GM18909 (cell line): Measurements from ENCODE around the gene CD59.
"Not testable (repeated sequence)": the region's sequence is repeated elsewhere in the genome, so short reads cannot be mapped to it uniquely, and the experiment has no call there.

Experiments used
- ATAC-seq: cut with Tn5 transposase; IDR thresholded peaks from one replicate; pipeline ENCODE4 v1.9.1; 2021; ENCODE audit warnings: mild to moderate bottlenecking; ENCODE audit not compliant: unreplicated experiment, poor library complexity

The CD59 gene

DNA sequence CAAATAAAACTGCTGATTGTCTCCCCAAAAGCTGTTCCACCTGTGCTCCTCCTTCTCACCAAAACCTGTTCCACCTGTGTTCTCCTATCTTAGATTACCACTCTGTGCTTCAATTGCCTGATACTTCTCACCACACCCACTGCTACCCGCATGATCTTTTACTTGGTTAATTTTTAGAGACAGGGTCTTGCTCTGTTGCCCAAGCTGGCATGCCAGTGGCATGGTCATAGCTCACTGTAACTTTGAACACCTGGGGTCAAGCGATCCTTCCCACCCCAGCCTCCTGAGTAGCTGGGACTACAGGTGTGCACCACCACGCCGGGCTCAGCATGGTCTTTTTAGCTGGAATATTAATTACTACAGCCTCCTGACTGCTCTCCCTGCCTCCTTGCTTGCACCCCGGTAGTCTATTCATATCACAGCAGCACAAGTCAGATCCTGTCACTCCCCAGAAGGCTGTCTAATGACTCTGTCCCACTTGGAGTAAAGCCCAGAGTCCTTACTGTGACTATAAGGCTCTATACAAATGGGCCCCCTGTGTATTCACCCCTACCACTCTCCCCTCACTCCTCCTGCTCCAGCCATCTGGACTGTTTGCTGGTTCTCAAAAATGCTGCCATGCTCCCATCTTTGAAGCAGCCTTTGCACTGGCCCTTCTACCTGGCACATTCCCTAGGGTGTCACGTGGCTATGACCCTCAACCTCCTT lies 39.1 kb downstream of the CD59 start:
- no peak for ATAC-seq

DNA sequence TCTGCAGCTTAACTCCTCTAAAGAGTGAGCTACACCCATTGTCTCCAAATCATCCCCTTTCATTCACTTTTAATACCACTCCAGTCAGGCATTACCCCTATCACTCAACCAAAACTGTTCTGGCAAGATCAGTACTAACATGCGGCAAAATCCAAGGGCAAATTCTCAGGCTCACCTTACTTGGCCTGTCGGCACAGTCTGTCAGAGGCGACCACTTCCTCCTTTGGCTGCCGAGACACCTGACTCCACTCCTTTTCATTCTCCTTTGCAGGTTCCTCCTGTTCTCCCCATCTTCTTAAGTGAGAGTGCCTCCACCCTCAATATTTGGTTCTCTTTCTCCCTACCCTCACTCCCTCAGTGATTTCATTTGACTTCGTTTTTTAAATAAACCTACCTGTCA lies 39.8 kb downstream of the CD59 start:
- no peak for ATAC-seq

DNA sequence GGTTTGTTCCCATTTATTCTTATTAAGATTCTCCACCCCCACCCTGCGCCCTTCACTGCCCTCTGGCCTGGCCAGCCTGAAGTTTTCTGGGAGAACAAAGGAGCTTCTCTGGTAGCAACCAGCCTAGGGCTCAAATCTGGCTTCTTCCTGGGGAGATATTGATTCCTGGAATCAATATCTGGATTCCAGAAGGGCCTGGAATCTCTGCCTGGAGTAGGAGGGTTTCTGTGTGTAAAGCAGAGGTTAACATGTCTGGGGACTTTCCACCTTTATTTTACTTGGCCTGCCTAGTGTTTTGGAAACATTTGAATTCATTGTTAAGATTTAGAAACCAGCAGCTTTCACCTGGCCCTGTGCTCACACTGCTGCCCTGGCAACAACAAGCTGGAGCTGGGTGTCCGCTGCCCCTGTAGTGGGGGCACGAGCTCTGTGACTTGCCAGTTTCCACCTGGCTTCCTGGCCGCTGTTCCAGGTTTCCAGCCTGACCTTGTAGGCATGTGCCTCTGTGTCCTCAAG lies 41.1 kb downstream of the CD59 start:
- no peak for ATAC-seq

DNA sequence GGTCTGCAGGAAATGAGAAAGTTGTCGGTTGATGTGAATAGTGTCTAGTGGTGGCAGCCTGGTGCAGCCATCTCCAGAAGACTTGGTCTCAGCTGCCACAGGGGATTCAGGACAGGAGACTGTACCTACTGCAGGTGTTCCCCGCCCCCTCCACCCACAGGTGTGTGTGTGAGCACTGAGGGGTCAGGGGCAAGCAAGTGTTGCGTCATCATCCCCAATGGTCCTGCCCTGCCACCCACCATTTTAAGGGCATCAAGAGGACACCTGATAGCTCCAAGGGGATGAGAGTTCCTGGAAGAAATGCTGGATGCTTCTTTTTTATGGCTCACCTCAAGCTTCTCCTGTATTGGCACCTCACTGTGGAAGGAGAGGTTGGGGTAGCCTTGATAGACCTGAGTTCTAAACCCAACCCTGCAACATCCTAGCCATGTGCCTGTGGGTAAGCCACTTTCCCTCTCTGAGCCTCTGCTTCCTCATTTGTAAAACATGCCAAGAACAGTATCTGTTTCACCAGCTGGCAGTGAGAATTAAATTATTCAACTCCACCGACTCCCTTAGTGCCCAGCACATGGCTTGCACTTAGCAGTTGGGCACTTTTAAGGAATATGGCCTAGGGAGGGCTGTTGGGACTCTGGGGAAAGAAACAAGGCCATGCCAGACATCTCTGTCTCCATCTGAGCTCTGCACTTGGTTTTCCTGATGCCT lies 41.7 kb downstream of the CD59 start:
- ATAC-seq, result no peak

DNA sequence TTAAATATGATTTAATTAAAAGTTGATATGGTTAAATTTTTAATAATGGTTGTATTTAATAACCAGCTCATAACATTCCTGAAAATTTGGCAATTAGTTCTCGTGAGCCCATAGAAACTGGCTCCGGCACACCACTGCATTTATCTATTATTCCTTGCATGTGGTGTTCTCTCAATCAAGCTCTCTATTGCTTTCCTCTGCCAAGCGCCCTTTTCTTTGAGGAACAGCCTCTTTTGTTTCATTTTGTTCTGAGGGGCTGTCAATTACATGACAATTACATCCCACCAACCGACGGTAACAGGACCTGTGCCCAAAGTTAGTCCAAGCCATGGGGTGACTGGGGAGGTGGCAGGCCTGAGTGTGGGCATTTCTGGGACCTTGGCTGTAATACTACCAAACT lies 43.7 kb downstream of the CD59 start:
- ATAC-seq, result no peak

DNA sequence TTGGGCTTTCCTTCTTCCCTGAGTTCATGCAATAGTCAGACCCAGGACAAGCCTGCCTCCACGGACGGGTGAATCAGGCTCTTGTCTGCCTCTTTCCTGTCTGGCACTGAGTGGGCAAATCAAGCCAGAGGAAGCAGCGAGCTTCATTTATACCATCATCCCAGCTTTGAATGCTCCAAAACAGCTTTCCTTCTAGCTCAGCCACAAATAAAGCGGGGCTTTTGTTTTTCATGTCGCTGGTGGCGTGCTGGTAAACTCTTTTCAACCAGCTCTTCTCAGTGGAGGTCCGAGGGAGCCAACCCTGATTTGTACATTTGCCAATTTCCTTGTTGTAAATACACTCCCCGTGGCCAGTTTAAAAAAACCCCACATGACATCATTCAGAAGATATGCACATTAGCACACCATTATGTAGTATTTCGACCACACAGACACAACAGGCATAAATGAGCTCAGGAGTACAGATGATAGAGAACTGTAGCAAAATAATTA lies 44.2 kb downstream of the CD59 start:
- no peak for ATAC-seq

DNA sequence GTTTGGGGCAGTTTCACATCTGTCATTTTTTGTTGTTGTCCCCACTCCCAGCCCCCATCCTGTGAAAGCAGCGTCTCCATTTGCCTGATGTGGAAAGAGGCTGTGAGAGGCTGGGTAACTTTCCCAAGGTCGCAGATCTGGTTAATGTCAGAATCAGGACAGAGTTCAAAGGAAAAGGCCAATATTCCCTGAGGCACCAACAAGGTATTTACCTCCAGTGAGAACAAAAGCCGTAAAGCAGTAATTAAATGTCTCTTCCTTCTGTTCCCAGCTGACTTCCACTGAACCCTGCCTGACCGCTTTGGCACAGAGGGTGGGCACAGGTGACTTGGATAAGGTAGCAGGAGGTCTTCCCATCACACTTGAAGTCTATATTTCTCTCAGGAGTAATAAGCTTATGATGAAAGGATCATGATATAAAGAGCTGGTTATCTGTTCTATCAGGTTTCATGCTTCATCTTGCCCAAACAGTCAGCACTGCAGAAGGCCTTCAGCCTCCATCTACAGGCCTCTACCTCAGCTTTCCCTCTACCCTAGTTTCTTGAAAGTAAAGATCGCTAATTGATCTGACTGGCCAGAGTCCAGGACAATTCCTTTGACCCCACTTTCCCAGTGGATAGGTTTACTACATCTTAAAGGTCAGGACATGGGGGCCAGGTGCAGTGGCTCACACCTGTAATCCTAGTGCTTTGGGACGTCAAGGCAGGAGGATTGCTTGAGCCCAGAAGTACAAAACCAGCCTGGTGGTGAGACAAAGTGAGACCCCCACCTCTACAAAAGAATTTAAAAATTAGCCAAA lies 45.0 kb downstream of the CD59 start:
- ATAC-seq, result no peak

DNA sequence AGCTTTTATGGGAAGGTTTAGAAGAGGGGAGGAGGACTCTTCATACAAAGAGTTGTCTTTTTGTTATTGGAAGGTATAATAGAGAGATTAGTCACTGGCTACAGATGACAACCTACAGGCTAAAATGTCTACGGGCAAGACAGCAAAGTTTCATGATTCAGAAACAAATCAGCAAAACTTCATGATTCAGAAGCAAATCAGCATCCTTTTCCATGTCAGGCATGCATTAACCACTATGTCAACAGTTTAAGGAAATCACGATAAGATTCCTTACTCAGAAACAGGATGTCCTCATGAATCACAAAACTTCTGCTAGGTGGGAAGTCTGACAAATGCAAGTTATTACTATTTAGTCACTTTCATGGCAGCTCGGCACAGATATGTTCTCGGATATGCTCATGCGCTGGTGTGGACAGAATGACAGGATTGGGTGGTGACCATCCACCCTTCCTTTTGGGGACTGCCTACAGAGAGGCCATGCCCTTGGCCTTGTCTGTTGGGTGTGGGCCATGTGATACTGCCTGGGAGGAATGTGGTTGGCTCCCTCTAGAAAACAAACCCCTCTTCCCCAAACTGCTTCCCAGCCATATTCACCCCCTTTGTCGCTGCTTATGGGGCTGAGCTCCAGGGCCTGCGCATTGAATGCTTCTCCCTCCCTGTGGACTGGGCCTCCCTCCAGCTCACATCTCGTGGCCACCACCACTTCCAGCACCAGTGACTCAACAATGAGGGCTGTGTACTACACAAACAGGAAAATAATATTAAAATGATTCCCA lies 45.7 kb downstream of the CD59 start:
- ATAC-seq, result no peak

DNA sequence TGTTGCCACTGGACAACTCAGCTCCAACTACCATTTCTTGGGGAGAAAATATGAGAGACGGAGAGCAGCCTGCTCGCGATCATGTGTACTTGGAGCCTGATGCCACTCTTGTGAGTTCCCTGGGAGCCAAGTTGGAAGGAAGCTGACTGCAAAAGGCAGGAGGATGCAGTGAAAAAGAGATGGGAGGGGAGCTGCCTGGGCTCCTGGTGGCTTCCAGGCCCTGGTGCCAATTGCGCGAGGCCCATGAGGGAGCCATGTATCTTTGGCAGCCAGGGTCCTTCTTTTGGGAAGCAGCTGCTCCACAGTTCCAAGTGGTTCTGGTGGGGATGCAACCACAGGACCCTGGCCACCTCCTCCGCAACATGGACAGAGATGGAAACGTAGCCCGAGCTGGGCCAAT lies 46.7 kb downstream of the CD59 start:
- ATAC-seq, result no peak

DNA sequence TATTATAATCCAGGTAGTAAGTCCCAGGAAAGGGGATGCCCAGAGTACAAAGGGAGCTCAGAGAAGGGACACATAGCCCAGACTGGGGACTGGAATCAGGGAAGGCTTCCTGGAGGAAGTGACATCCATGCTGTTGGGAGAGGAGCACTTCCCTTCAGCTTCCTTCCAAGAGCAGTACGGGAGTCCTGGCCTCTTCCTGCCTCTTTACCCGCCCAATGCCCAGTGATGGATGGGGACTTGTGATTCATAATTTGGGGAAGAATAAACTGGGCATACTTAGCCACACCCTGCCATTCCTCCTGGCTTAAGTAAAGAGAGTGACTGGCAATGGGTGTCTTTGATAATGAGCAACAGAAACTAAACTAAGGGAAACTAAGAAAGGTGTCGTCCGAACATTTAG lies 47.1 kb downstream of the CD59 start:
- no peak for ATAC-seq

DNA sequence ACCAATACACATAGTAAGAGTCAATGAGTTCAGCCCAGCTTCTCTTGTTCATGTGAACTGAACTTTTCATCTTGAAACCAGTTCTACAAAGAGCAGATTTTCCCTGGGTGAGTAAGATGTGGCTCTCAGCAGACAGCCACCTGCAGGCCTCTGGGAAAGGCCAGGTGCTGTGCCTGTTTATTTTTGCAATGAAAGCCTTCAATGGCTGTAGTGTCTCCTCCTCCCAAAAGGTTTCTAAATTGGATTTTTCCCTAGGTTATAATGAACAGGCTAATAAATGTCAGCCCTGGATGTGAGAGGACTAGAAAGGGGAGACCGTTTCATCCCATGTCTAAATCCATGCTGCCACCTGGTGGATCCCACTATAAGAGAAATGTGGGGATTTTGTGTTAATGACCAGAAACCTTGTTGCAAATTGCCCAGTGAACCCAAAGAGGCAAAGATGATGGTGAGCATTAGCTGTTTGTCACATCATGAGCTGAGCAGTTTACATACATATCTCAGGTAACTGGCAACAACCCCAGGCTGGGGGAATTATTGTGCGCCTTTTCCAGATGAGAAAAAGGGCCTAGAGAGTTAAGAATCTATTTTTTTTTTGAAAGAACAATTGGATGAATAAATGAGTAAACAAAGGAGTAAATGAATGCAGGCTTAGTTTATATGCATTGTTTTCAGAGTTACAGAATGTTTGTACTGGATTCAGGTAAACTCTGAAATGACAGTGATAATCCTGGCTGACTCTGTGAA lies 48.3 kb downstream of the CD59 start:
- ATAC-seq, result no peak

DNA sequence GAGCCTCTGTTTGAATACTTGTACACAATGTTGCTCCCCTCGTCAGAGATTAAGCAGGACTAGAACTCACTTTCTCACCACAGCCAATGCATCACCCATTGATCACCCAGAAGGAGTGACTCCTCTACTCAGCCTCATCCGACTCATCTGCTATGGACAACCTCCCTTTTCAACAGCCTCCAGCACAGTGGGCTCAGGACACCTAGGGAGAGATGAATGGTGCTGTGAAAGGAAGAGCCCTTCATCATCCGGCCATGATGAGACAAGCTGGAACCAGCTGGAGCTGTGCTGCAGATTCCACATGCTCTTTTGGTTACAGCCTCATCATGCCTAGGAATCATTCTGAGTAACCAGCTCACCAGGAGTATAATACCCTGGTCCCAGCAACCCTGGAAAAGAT lies 51.1 kb downstream of the CD59 start:
- ATAC-seq, result no peak

DNA sequence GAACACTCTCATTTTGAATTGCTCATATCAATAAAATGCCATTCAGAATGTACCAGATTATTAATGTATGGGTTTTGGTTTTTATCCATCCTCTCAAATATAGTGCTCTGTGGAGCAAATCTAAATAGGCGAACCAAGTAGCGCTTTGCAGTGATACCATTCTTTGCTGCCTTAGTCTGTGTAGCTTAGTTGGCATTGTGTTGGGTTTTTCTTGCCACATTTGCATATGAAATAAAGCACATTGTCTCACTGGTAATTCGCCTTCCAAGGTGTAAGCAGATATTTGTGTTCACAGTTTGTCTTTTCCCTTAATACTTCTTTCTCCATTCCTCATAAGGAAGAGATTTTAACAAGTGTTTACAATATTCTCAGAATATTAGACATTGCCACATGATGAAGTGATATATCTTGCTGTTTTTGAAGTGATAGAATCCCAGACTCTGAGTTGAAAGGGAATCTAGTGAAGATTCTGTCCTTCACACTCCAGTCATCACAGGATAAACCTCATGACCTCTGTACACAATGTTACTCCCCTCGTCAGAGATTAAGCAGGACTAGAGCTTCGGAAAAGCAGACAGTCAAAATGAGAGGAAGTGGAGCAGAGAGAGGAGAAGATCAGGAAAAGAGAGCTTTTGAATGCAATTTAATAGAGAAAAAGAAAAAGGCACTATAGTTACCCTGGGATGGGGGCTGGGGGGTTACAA lies 52.1 kb downstream of the CD59 start:
- ATAC-seq, result no peak

DNA sequence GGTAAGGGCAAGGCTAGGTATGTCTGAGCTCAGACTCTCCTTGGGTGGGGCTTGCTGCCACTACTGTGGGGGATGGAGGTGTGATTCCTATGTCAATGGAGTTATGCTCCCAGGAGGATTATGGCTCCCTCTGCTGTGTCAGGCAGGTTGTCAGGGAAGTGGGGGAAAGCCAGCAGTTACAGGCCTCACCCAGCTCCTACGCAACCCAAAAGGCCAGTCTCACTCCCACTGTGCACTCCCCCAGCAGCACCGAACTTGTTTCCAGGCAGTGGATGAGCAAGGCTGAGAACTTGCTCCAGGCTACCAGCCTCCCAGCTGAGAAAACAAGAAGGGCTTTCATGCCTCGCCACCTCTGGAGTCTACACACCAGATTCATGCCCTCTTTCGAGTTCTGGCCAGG lies 53.8 kb downstream of the CD59 start:
- no peak for ATAC-seq

DNA sequence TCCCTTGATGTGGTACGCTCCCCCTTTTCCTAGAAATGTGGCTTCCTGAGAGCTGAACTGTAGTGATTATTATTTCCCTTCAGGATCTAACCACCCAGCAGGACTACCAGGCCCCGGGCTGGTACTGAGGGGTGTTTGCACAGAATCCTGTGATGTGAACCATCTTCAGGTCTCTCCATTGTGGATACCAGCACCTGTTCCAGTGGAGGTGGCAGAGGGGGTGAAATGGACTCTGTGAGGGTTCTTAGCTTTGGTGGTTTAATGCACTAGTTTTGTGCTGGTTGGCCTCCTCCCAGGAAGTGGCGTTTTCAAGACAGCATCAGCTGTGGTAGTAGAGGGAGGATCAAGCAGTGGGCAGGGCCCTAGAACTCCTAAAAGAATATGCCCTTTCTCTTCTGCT lies 54.2 kb downstream of the CD59 start:
- ATAC-seq, result no peak

DNA sequence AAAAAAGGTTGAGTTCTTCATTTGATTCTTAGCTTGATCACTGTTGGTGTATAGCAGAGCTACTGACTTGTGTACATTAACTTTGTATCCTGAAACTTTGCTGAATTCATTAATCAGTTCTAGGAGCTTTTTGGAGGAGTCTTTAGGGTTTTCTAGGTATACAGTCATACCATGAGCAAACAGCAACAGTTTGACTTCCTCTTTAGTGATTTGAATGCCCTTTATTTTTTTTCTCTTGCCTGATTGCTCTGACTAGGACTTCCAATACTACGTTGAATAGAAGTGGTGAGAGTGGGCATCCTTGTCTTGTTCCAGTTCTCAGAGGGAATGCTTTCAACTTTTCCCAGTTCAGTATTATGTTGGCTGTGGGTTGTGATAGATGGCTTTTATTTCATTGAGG lies 57.6 kb downstream of the CD59 start:
- not testable (repeated sequence) for ATAC-seq

DNA sequence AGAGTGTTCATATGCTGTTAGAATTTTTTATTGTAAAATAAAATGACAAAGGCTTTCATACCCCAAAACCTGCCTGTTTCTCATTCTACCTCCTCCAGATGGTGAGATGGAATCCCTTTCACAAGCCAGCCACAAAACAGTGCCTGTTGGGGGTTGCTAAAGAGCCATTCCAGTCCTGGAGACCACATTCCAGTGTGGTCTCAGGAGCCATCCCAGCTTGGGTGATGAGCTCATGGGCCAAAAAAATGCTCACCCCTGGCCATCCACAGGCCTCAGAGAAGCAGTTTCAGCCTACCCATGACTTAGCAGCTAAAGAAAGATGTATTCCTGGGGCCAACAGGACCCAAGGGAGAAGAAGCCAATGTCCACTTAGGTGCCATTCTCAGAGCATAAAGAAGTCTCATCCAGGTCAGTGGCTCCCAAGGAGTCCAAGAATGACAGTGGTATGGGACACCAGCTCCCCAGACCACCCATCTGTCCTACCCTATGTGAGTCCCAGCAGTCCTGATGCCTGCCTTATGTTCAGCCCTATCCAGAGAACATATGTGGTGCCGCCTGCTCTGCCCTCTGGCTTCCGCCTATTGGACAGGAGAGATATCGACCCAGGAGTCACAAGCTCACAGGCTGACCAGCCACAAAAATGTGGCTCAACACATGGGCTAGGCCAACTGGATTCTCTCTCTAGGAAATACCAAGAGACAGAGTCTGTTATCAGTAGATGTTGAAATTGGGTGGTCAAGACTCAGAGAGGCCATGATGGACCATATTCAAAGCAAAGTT lies 62.0 kb downstream of the CD59 start:
- no peak for ATAC-seq

DNA sequence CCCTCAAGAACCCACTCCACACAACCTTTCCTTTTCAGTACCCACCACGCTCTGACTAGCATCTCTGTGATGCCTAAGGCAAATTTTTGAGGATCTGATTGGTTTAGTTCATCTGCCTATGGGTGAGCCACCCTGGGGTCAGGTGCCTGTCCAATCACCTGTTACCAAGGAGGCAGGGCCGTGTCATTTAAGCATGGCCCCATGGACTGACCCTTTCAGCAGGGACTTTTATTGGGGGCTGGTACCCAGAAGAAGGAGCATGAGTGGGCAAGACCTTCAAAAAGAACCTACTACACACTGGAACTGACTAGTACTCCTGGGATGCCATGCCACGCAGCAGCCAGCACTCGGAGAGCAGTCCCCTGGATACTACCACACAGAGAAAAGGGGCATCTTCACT lies 64.0 kb downstream of the CD59 start:
- no peak for ATAC-seq
